Endothelial cell of umbilical vein (primary cell): ENCODE data around the gene MDFI. TPM values are rescaled to one million over a fixed set of nuclear protein-coding genes. Genes with fewer than 3 reads are reported as not detected.

Experiments
- BruUV-seq: library from RNA; stranded (reverse); fragments of 400-500 nt; replicated peaks from 2 replicates; lab custom pipeline; 2021; lab: Mats Ljungman, UMichigan
- CTCF ChIA-PET: fragments of 300-600, 350-600 bp; sonication (Branson Sonifier 250); formaldehyde crosslinking; loops from one replicate; lab custom pipeline; 2021; ENCODE audit warnings: antibody characterized with exemption, inconsistent platforms; lab: Charles Lee
- POLR2A ChIA-PET: fragments of 300-600, 350-600 bp; sonication (Branson Sonifier 250); formaldehyde crosslinking; loops from one replicate; lab custom pipeline; 2021; ENCODE audit warnings: antibody characterized with exemption, inconsistent platforms; lab: Charles Lee
- DNase-seq: peaks from one replicate; pipeline ENCODE4 v3.0.0-alpha.2; 2011; ENCODE audit warnings: low read depth, low spot score
- FAIRE-seq: peaks from 2 replicates; lab custom pipeline; 2011; peaks lifted over from hg19 to GRCh38; lab: Jason Lieb, UNC
- H2AFZ ChIP-seq: 2 replicates; pipeline ENCODE4 v1.6.0; 2012; ENCODE audit warnings: low read depth, low read length, control low read depth, inconsistent platforms
- H3K27ac ChIP-seq: 2 replicates; pipeline ENCODE4 v1.5.1; 2011; ENCODE audit warnings: low read depth, mild to moderate bottlenecking, control low read depth, low read length, moderate library complexity; ENCODE audit not compliant: insufficient read depth
- H3K27me3 ChIP-seq, 2 experiments: 2 replicates each; pipeline versions ENCODE4 v1.6.0 to v1.6.1; 2011; ENCODE audit warnings: low read length in 2 of 2, mixed read lengths in 1 of 2; ENCODE audit not compliant: control insufficient read depth in 2 of 2, insufficient read depth in 2 of 2
- H3K36me3 ChIP-seq, 2 experiments: 2 replicates in 1 of 2; 3 replicates in 1 of 2; pipeline ENCODE4 v1.5.1; 2011; ENCODE audit warnings: low read length in 2 of 2, mild to moderate bottlenecking in 1 of 2, moderate library complexity in 1 of 2; ENCODE audit not compliant: control insufficient read depth in 2 of 2, insufficient read depth in 2 of 2; ENCODE audit errors: extremely low read depth in 1 of 2
- H3K4me1 ChIP-seq: 3 replicates; pipeline ENCODE4 v1.5.1; 2011; ENCODE audit warnings: mild to moderate bottlenecking, low read length; ENCODE audit not compliant: control insufficient read depth, insufficient read depth; ENCODE audit errors: extremely low read depth
- H3K4me2 ChIP-seq: 2 replicates; pipeline ENCODE4 v1.6.1; 2011; ENCODE audit warnings: low read length, control low read depth, mixed read lengths; ENCODE audit not compliant: insufficient read depth
- H3K4me3 ChIP-seq, 3 experiments: fragments of 200-600 bp in 1 of 3; sonication (generic), shearing (Covaris generic) in 1 of 3; replicated peaks in 1 of 3; 2 replicates each; pipeline ENCODE4 v1.5.1; 2011 to 2016; ENCODE audit warnings: control low read depth in 3 of 3, low read length in 3 of 3, mild to moderate bottlenecking in 2 of 3, inconsistent platforms in 1 of 3, low read depth in 1 of 3, moderate library complexity in 1 of 3; ENCODE audit not compliant: insufficient read depth in 1 of 3
- H3K79me2 ChIP-seq: 2 replicates; pipeline ENCODE4 v1.6.0; 2012; ENCODE audit warnings: low read length, inconsistent platforms; ENCODE audit not compliant: control insufficient read depth, insufficient read depth
- H3K9ac ChIP-seq: replicated peaks from 2 replicates; pipeline ENCODE3; 2011; ENCODE audit warnings: low read length, control low read depth; ENCODE audit not compliant: insufficient read depth; ENCODE audit errors: extremely low read depth
- H3K9me1 ChIP-seq: replicated peaks from 3 replicates; pipeline ENCODE4 v1.6.0; 2011; ENCODE audit warnings: mild to moderate bottlenecking, low read length; ENCODE audit not compliant: control insufficient read depth, insufficient read depth; ENCODE audit errors: extremely low read depth
- H3K9me3 ChIP-seq: replicated peaks from 2 replicates; pipeline ENCODE4 v1.5.1; 2012; ENCODE audit warnings: low read length, inconsistent platforms; ENCODE audit not compliant: control insufficient read depth, insufficient read depth
- H4K20me1 ChIP-seq: replicated peaks from 2 replicates; pipeline ENCODE3; 2011; ENCODE audit warnings: mild to moderate bottlenecking, low read length; ENCODE audit not compliant: control insufficient read depth, insufficient read depth; ENCODE audit errors: extremely low read depth
- EZH2 ChIP-seq: IDR thresholded peaks from 2 replicates; pipeline ENCODE4 v1.6.1; 2012; ENCODE audit warnings: borderline replicate concordance, low read depth, mild to moderate bottlenecking, moderate library complexity, low read length, inconsistent platforms; ENCODE audit not compliant: severe bottlenecking
- FOS ChIP-seq: IDR thresholded peaks from 2 replicates; pipeline ENCODE4 v1.6.1; 2011; ENCODE audit warnings: mild to moderate bottlenecking, low read length, moderate library complexity, borderline replicate concordance; ENCODE audit not compliant: insufficient read depth
- GATA2 ChIP-seq: IDR thresholded peaks from 2 replicates; pipeline ENCODE4 v1.7.0; 2011; ENCODE audit warnings: low read depth, mild to moderate bottlenecking, moderate library complexity, mixed read lengths, low read length; ENCODE audit not compliant: insufficient read length, insufficient read depth
- JUN ChIP-seq: IDR thresholded peaks from 2 replicates; pipeline ENCODE4 v1.6.1; 2011; ENCODE audit warnings: borderline replicate concordance, low read depth; ENCODE audit not compliant: insufficient read length, insufficient read depth
- MYC ChIP-seq: IDR thresholded peaks from one replicate; pipeline ENCODE4 v1.6.1; 2011; ENCODE audit warnings: mild to moderate bottlenecking, low read depth, low read length
- POLR2A ChIP-seq: IDR thresholded peaks from 2 replicates; pipeline ENCODE4 v1.6.1; 2012; ENCODE audit warnings: low read depth, mild to moderate bottlenecking, control low read depth, low read length
- POLR2AphosphoS5 ChIP-seq: IDR thresholded peaks from 2 replicates; pipeline ENCODE4 v1.6.1; 2012; ENCODE audit warnings: low read depth, mild to moderate bottlenecking, control low read depth, low read length, moderate library complexity; ENCODE audit not compliant: insufficient read depth
- dilution Hi-C: fragments of 300-500 bp; cut with MboI; formaldehyde crosslinking; loops from one replicate; pipeline ENCODE4 v1.15.0; 2019; ENCODE audit warnings: low sequenced_read_pairs; ENCODE audit not compliant: extremely low pct_ligation_motif_present
- intact Hi-C: fragments of 100-400 bp; cut with micrococcal nuclease; formaldehyde crosslinking; loops from one replicate; pipeline ENCODE4 v1.10.0; 2022
- polyA plus RNA-seq, 4 experiments: library from polyadenylated mRNA; depleted of rRNA in 3 of 4; stranded (reverse) in 3 of 4; unstranded in 1 of 4; fragments of >200 nt; gene quantifications; 2 replicates each; pipeline versions ENCODE4 v1.2.1 to v1.2.3, GENCODE V29; 2011 to 2012; ENCODE audit warnings: missing spikeins in 1 of 4
- total RNA-seq: library from RNA; stranded (reverse); gene quantifications from 2 replicates; pipeline ENCODE4 v1.2.3, GENCODE V29; 2021
- TF ChIP-seq, protein P1 (sequence below), 2 donors: IDR thresholded peaks; 1 replicate in 1 of 2; 2 replicates in 1 of 2; pipeline ENCODE4 v1.5.1; 2011; ENCODE audit warnings: low read length in 2 of 2, mild to moderate bottlenecking in 2 of 2, moderate library complexity in 2 of 2, control low read depth in 1 of 2, inconsistent platforms in 1 of 2, low read depth in 1 of 2; ENCODE audit not compliant: insufficient read depth in 1 of 2; ENCODE audit errors: extremely low read depth in 1 of 2
- TF ChIP-seq, protein P2 (sequence below): IDR thresholded peaks from 2 replicates; pipeline ENCODE4 v1.6.1; 2011; ENCODE audit not compliant: insufficient read depth, insufficient read length

MDFI gene
- total and polyA plus RNA-seq, 2 donors (not counting 3 experiments of a cell fraction or from before 2014, with no cell fraction given) = 32.4 to 74.1 TPM

DNA sequence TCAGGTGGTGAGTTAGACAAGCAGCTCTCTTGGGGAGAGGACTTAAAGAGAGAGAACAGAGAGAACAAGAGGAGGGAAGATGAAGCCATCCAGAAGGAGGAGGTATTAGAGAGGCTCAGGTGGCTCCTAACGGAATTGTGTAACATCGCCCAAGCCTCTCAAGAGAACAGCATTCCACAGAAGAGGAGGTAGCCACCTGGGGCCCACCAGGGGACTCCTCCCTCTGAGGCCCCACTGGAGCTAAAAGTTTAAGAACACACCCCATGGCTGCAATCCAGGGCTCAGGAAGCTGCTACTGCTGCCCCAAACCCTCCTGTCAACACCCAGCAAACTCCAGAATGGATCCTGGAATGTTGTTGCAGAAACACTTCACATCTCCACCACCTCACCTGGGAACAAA lies 23.6 kb upstream of the MDFI start:
- dilution Hi-C loops = no loop called here
- TF ChIP-seq FOS (no peak), JUN (no peak), MYC (no peak), EZH2 (no peak), GATA2 (no peak), POLR2A (no peak), POLR2AphosphoS5 (no peak)
- TF ChIP-seq, protein P1, sequence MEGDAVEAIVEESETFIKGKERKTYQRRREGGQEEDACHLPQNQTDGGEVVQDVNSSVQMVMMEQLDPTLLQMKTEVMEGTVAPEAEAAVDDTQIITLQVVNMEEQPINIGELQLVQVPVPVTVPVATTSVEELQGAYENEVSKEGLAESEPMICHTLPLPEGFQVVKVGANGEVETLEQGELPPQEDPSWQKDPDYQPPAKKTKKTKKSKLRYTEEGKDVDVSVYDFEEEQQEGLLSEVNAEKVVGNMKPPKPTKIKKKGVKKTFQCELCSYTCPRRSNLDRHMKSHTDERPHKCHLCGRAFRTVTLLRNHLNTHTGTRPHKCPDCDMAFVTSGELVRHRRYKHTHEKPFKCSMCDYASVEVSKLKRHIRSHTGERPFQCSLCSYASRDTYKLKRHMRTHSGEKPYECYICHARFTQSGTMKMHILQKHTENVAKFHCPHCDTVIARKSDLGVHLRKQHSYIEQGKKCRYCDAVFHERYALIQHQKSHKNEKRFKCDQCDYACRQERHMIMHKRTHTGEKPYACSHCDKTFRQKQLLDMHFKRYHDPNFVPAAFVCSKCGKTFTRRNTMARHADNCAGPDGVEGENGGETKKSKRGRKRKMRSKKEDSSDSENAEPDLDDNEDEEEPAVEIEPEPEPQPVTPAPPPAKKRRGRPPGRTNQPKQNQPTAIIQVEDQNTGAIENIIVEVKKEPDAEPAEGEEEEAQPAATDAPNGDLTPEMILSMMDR (IDR thresholded peaks at IDR 0.05; ENCODE audit: extremely low read depth in 1 of 2, insufficient read depth in 1 of 2, low read depth in 1 of 2, low read length in 2 of 2) = no peak
- TF ChIP-seq, protein P2, sequence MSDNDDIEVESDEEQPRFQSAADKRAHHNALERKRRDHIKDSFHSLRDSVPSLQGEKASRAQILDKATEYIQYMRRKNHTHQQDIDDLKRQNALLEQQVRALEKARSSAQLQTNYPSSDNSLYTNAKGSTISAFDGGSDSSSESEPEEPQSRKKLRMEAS = no peak

More for the DNA sequence above, 23.6 kb upstream of the MDFI start:
- Histone ChIP-seq H3K9me3 (no peaks in the 10 kb centered on the region), H3K4me1 (no peaks in the 10 kb centered on the region), H3K4me3 (no peak overlapping the region), H3K36me3 (no peaks in the 10 kb centered on the region), H3K9ac (no peak overlapping the region), H3K4me2 (no peak overlapping the region), H3K27ac (no peak overlapping the region), H3K79me2 (no peaks in the 10 kb centered on the region), H4K20me1 (no peaks in the 10 kb centered on the region), H3K9me1 (no peaks in the 10 kb centered on the region), H3K27me3 (peaks cover 11 to 14% of the 10 kb centered on the region in 2 experiments), H2AFZ (no peak overlapping the region)
- FAIRE-seq (no peak), DNase-seq (no peak)
- POLR2A ChIA-PET = no interaction called here
- BruUV-seq = no TSS peak
- CTCF ChIA-PET = interaction anchor here (0.6 to 1.9 kb wide), 5 partner anchors 8 to 67 kb away, joined by 3 to 8 read pairs (median 4); partner anchors contain the start of gene MDFI
- intact Hi-C loops = no loop called here
